GM21447 (cell line): ENCODE results near the gene RPS6KA5.

Experiments used
- ATAC-seq: cut with Tn5 transposase; IDR thresholded peaks from one replicate; pipeline ENCODE4 v1.9.1; 2021; ENCODE audit not compliant: unreplicated experiment

Gene RPS6KA5

DNA sequence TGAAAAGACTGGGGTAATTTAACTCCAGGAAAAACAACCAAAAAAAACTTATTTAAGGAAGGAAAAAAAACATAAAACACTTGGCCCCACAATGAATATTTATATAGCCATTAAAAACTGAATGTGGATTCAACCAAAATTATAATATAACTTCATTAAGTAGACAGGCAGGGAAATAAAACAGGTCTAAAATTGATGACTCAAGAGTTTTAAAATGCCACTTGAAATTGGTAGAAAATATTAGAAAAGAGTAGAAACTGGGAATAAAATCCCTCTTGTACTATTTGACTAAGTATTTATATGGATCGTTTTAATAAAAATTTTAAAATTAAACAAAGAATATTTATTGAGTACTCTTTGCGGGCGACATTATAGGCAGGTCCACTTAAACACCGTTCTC is 28.8 kb downstream of the RPS6KA5 start:
- no peak for ATAC-seq

DNA sequence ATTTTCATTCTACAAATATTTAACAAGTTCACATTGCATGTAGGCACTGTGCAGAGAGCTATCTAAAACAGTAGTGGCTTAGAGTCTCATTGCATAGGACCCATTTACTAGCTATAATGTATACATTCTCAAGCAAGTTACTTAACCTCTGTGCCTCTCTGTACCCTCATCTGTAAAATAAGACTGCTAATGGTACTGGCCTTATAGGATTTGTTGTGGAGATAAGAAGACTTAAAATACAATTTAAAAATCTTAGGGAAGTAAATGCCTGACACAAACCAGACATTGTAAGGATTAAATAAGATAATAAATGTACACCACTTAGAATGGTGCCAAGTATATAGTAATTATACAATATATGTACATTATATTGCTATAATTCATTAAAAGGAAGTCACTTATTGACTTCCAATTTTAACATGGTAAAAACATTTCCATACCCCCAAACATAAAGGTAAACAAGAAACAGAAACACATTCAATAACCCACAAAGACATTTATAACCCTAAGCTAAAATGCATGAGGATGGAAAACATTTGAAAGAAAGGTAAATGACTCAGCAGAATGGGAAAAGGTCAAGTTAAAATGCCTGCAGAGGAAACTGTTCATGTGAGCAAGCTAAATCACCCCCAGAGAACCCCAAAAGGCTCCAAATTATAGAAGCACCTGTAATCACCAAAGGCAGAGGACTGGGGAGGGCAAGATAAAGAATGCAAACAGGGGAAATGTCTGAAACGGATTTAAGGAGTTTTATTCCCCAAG is 30.8 kb downstream of the RPS6KA5 start:
- ATAC-seq: no peak

- ATAC-seq: no peak
These were observed 32.9 kb downstream of the RPS6KA5 start for GRCh38 chr14:91027561-91027960.

DNA sequence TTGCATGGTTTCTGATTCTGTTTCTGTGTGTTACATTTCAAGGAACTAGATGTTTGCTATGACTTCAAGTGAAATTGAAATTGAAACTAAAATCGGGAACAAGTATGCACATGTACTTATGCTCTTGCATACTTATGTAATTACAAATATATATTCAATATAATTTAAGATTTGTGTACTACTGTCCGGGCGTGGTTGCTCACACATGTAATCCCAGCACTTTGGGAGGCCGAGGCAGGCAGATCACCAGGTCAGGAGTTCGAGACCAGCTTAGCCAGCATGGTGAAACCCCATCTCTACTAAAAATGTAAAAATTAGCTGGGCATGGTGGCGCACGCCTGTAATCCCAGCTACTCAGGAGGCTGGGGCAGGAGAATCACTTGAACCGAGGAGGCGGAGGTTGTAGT is 37.8 kb downstream of the RPS6KA5 start:
- peak; percentile 96 for ATAC-seq

GRCh38 chr14:91021991-91022621 is 38.3 kb downstream of the RPS6KA5 start:
- peak; percentile 41 for ATAC-seq

- ATAC-seq: no peak
These were observed 39.3 kb downstream of the RPS6KA5 start for GRCh38 chr14:91021115-91021514.

DNA sequence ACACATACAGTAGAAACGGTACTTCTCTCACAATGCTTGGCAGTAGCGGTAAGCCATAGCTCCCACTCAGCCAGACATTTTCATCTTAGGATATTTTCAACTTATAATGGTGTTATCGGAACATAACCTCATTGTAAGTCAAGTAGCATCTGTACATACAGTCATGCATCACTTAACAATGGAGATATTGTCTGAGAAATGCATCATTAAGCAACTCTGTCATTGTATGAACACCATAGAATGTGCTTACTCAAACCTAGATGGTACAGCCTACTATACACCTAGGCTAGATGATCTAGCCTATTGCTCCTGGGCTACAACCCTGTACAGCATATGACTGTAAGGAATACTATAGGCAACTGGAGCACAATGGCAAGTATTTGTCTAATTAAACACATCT is 40.8 kb downstream of the RPS6KA5 start:
- no peak for ATAC-seq

- no peak for ATAC-seq
These were observed 42.0 kb downstream of the RPS6KA5 start for GRCh38 chr14:91018481-91018880.

DNA sequence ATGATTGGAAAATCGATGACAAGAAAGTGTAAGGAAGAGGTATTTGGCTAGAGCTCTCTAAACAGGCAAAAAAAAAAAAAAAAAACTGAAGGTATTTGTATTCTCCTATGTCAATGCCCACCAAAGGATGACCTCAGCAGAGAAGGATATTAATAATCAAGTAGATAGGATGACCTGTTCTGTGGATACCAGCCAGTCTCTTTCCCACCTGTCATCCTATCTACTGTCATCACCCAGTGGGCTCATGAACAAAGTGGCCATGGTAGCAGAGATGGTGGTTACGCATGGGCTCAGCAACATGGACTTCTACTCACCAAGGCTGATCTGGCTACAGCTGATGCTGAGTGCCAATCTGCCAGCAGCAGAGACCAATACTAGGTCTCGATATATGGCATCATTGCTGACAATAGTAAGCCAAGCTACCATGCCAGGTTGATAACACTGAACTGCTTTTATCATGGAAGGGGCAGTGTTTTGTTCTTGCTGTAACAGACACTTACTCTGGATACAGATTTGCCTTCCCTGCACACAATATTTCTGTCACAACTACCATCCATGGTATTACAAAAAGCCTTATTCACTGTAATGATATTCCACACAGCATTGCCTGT is 43.5 kb downstream of the RPS6KA5 start:
- no peak for ATAC-seq

GRCh38 chr14:91015435-91015834 is 45.0 kb downstream of the RPS6KA5 start:
- ATAC-seq: no peak

GRCh38 chr14:91012045-91012444 is 48.4 kb downstream of the RPS6KA5 start:
- ATAC-seq: no peak

- no peak for ATAC-seq
These were observed 50.3 kb downstream of the RPS6KA5 start for GRCh38 chr14:91010153-91010533.

DNA sequence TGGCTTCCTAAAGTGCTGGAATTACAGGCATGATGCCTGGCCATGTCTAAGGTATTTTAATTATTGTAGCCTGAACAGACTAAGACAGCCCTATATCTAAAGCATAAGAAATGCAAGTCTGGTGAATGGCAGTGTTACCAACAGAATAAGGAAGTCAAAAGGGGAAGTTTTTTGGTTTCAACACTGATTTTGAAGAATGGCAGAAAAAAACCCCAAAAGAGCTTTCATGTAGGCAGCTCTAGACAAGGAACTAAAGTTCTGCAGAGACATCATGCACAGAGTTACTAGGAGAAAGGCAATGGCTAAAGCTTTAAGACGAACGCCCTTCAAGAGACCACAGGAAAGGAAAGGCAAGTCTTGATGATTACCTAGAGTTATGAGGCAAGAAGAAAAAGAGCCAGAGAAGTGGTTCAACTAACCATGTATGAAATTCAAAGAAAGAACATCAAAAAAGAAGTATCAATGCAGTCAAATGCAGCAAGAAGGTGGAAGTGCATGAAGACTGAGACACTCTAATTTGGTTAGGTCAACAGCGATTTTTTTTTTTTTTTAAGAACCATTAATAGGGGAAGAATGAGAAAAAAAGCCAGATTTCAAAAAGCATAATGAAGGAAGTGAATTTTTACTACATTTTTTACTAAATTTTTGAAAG is 50.8 kb downstream of the RPS6KA5 start:
- ATAC-seq: peak; percentile 92

DNA sequence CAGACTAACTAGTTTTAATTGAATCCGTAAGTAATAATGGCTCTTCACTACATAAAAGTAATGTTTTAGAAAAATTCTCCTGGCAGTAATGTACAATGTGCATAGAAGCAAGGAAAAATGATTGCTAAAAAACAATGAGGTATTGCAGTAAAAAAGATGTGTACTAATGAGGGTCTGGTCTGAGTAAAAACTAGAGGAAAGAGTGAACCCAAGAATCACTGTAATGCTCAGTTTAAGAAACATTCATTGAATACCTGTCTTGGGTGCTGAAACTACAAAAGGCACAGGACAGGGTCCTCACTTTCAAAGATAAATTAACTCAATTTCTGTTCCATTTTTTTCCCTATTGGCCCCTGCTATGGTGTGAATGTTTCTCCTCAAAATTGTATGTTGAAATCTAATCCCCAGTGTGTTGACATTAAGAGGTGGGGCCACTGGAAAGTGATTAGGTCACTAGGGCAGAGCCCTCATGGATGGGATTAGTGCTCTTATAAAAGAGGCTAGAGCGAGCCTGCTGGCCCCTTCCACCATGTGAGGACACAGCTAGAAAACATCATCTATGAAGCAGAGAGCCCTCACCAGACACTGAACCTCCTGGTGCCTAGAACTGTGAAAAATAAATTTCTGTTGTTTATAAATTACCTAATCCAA is 51.6 kb downstream of the RPS6KA5 start:
- ATAC-seq: no peak

- no peak for ATAC-seq
These were observed 54.7 kb downstream of the RPS6KA5 start for GRCh38 chr14:91005716-91006115.

- ATAC-seq: no peak
These were observed 55.5 kb downstream of the RPS6KA5 start for GRCh38 chr14:91004987-91005386.

- no peak for ATAC-seq
These were observed 61.1 kb downstream of the RPS6KA5 start for GRCh38 chr14:90999299-90999698.

GRCh38 chr14:90996967-90997366 is 63.5 kb downstream of the RPS6KA5 start:
- no peak for ATAC-seq

GRCh38 chr14:90995785-90996184 is 64.7 kb downstream of the RPS6KA5 start:
- ATAC-seq: no peak

DNA sequence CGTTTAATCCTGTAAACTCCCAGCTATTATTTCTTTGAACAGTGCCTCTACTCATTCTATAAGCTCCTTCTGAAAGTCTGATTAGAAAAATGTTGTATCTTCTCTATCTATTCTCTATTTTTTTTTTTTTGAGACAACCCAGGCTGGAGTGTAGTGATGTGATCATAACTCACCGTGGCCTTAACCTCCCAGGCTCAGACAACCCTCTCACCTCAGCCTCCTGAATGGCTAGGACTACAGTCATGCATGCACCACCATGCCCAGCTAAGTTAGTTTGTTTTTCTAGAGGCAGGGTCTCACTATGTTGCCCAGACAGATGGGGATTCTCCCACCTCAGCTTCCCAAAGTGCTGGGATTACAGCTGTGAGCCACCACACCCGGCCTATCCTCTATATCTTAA is 66.6 kb downstream of the RPS6KA5 start:
- ATAC-seq: no peak

- no peak for ATAC-seq
These were observed 68.6 kb downstream of the RPS6KA5 start for GRCh38 chr14:90991690-90992443.
